ENCODE measurements around the gene ATXN7L3.

Gene ATXN7L3

GRCh38 chr17:44200478-44201155 is 933 bp upstream of the ATXN7L3 start:
- DNase-seq (ENCODE audit: low spot score) = no peak

GRCh38 chr17:44198721-44199552 is 747 bp downstream of the ATXN7L3 start:
- DNase-seq (ENCODE audit: low spot score) = peak; percentile 88

- peak; percentile 82 for DNase-seq (ENCODE audit: low spot score)
Observed at GRCh38 chr17:44197980-44198720, 1.5 kb downstream of the ATXN7L3 start.

GRCh38 chr17:44197107-44197506 is 2.6 kb downstream of the ATXN7L3 start:
- DNase-seq (ENCODE audit: low spot score) = no peak

GRCh38 chr17:44193326-44194084 is 6.2 kb downstream of the ATXN7L3 start:
- DNase-seq (ENCODE audit: low spot score) = no peak

GRCh38 chr17:44192750-44193149 is 6.9 kb downstream of the ATXN7L3 start:
- no peak for DNase-seq (ENCODE audit: low spot score)

GRCh38 chr17:44191941-44192496 is 7.7 kb downstream of the ATXN7L3 start:
- DNase-seq (ENCODE audit: low spot score) = no peak

GRCh38 chr17:44191369-44191768 is 8.3 kb downstream of the ATXN7L3 start:
- DNase-seq (ENCODE audit: low spot score) = no peak

- DNase-seq (ENCODE audit: low spot score) = no peak
Observed at GRCh38 chr17:44190481-44190880, 9.2 kb downstream of the ATXN7L3 start.

GRCh38 chr17:44188576-44189403 is 10.9 kb downstream of the ATXN7L3 start:
- DNase-seq (ENCODE audit: low spot score) = no peak

- no peak for DNase-seq (ENCODE audit: low spot score)
Observed at GRCh38 chr17:44187131-44187899, 12.4 kb downstream of the ATXN7L3 start.

GRCh38 chr17:44186307-44187130 is 13.2 kb downstream of the ATXN7L3 start, which contains the start of gene TMUB2:
Gene TMUB2 (plus strand): TSS chr17:44186972. CDS start chr17:44187709, 737 bp downstream.
- peak; percentile 100 for DNase-seq (ENCODE audit: low spot score)

GRCh38 chr17:44184212-44184810 is 15.4 kb downstream of the ATXN7L3 start:
- no peak for DNase-seq (ENCODE audit: low spot score)

- no peak for DNase-seq (ENCODE audit: low spot score)
Observed at GRCh38 chr17:44183024-44183423, 16.7 kb downstream of the ATXN7L3 start.

GRCh38 chr17:44178133-44178532 is 21.6 kb downstream of the ATXN7L3 start:
- DNase-seq (ENCODE audit: low spot score) = no peak

GRCh38 chr17:44177640-44178039 is 22.0 kb downstream of the ATXN7L3 start:
- DNase-seq (ENCODE audit: low spot score) = no peak

- no peak for DNase-seq (ENCODE audit: low spot score)
Observed at GRCh38 chr17:44176671-44177501, 22.8 kb downstream of the ATXN7L3 start.

GRCh38 chr17:44176257-44176656 is 23.4 kb downstream of the ATXN7L3 start:
- peak; percentile 65 for DNase-seq (ENCODE audit: low spot score)

All from hepatic stellate cell (primary cell).